Measurements from ENCODE around the gene TCF4.

TCF4 gene

DNA sequence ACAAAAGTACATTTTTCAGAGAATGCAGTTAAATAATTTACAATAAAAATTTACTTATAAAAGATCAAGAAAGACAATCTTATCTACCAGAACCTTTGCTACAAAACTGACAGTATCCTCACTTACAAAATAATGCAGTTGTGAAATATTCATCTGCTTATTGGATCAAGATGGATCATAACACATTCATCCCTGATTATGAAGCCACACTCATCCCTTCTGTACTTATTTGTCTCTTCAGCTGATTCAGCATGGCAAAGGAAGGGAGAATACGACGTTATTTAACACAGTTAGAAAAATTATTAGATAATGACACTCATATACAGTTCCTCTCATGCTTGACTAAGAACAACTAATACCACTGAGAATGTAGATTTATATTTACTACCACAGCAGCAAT, 46.4 kb downstream of the TCF4 start:
- ChIA-PET CTCF (interaction anchor here (0.7 kb wide), 1 partner anchor 30 kb away, joined by 4 read pairs; no protein-coding TSS in a partner anchor), POLR2A (no interaction called here)
- TF ChIP-seq, protein P1, sequence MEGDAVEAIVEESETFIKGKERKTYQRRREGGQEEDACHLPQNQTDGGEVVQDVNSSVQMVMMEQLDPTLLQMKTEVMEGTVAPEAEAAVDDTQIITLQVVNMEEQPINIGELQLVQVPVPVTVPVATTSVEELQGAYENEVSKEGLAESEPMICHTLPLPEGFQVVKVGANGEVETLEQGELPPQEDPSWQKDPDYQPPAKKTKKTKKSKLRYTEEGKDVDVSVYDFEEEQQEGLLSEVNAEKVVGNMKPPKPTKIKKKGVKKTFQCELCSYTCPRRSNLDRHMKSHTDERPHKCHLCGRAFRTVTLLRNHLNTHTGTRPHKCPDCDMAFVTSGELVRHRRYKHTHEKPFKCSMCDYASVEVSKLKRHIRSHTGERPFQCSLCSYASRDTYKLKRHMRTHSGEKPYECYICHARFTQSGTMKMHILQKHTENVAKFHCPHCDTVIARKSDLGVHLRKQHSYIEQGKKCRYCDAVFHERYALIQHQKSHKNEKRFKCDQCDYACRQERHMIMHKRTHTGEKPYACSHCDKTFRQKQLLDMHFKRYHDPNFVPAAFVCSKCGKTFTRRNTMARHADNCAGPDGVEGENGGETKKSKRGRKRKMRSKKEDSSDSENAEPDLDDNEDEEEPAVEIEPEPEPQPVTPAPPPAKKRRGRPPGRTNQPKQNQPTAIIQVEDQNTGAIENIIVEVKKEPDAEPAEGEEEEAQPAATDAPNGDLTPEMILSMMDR (IDR thresholded peaks at IDR 0.05; ENCODE audit: control extremely low read depth, extremely low read depth, low read depth, missing control alignments) = no peak
- DNase-seq (ENCODE audit: extremely low spot score) = no peak

DNA sequence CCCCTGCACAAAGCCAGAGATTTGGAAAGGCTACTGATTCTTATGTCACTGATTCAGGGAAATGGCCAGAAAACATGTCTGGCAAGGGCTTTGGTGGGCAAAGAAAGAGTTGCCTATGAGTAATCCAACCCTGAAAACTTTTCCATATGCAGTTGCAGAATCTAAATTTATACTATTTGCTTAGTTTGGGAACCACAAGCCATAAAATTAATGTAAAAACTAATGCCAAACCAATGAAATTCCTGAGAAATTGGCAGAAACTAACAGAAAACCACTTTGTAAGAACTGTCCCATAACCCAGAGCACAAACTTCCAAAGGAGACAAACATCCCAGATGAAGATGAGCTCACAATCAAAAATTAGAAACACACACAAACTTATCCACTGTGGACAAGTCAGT, 48.8 kb downstream of the TCF4 start:
- no peak for DNase-seq (ENCODE audit: extremely low spot score)
- ChIA-PET CTCF (no interaction called here), POLR2A (no interaction called here)
- TF ChIP-seq, protein P1 (IDR thresholded peaks at IDR 0.05; ENCODE audit: control extremely low read depth, extremely low read depth, low read depth, missing control alignments) = no peak

DNA sequence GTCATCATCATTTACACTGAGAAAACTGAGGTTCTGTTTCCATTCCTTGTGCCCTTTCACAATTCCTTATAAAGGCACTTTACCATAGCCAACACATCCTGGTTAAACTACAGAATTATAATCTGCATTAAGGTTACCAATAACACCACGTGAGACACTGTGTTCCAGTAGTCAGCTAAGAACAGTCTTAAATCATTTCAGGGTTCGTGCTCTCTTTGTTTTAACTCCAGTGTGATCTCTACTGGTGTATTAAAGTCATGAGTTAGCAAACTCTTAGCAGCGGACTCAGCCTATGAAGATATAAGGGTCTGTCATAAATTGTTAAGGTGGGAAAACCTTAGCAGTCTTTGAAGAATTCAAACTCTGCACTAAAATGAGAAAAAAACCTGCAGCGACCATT, 53.0 kb downstream of the TCF4 start:
- CTCF ChIA-PET = no interaction called here
- TF ChIP-seq, protein P1 (IDR thresholded peaks at IDR 0.05; ENCODE audit: control extremely low read depth, extremely low read depth, low read depth, missing control alignments) = no peak
- POLR2A ChIA-PET = no interaction called here
- DNase-seq (ENCODE audit: extremely low spot score) = no peak

DNA sequence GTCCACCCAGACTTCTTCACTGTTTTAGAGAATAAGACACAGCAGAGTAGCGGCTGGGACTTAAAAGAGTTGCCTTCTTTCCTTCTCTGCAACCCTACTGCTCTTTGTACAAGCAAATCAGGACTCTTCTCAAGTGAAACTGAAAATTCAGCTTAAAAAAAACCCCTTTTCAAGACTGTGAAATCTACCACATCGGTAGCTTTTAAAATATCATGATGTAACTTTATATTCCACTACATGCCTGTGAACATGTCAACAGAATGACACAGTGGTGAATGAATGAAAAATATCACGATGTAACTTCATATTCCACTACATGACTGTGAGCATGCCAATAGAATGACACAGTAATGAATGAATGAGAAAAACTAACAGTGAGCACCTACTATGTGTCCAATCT, 53.4 kb downstream of the TCF4 start:
- DNase-seq (ENCODE audit: extremely low spot score) = no peak
- POLR2A ChIA-PET = no interaction called here
- TF ChIP-seq, protein P1 (IDR thresholded peaks at IDR 0.05; ENCODE audit: control extremely low read depth, extremely low read depth, low read depth, missing control alignments) = no peak
- CTCF ChIA-PET = no interaction called here

DNA sequence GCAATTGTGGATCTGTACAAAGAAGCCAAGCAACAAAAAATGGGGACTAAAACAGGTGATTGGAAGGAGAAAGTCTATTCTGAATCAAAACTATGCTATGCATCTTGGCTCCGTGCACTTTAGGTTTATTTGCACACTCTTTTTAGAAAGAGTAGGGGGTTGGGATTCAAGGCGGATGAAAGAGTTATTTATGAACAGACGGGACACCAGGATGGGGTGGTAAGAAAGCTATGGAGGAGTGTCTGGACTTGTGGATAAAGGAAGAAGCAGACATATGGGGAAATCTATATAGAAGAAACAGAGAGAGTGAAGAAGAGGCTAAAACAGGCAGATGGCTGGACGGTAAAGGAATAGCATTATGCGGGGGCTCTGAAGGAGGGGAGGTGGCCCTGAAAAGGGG, 57.8 kb downstream of the TCF4 start:
- DNase-seq (ENCODE audit: extremely low spot score) = no peak
- TF ChIP-seq, protein P1 (IDR thresholded peaks at IDR 0.05; ENCODE audit: control extremely low read depth, extremely low read depth, low read depth, missing control alignments) = no peak
- ChIA-PET POLR2A (no interaction called here), CTCF (no interaction called here)

DNA sequence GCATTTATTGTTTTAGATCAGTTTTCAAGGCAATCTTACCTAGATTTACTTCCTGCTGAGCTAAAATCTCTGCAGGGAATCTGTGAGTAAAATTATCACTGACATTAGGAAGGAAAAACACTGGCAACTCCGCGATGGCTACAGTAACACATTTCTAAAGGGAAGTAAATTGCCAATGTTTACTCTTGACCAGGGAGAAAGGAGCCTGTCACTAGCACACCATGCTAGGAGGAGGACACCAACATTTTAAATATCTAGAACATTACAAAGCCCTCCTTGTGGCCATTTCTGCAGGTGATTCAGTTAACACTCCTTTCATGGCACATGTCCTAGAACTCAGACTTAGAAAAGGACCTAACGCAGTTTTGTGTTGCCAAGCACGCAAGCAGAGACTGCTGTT, 58.4 kb downstream of the TCF4 start:
- TF ChIP-seq, protein P1 (IDR thresholded peaks at IDR 0.05; ENCODE audit: control extremely low read depth, extremely low read depth, low read depth, missing control alignments) = no peak
- ChIA-PET POLR2A (no interaction called here), CTCF (interaction anchor here (1.5 kb wide), 1 partner anchor 17 kb away, joined by 4 read pairs; no protein-coding TSS in a partner anchor)
- no peak for DNase-seq (ENCODE audit: extremely low spot score)

DNA sequence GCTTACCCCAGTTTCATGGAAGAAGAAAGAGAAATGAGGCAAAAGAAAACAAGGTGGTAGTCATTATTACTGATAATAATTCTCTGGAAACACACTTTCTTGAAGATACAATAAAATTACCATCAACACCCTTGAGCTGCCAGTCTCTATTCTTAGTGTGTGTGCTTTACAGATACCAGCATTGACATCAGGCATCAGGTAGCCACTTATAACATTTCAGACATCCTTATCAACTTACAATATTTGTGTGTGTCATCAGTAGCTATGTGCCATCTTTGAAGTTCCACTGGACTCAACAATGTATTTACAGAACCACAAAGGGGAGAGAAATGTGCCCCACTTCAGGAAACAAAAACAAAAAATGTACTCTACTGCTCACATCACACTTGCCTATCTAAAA, 62.1 kb downstream of the TCF4 start:
- POLR2A ChIA-PET = no interaction called here
- TF ChIP-seq, protein P1 (IDR thresholded peaks at IDR 0.05; ENCODE audit: control extremely low read depth, extremely low read depth, low read depth, missing control alignments) = no peak
- CTCF ChIA-PET = no interaction called here
- DNase-seq (ENCODE audit: extremely low spot score) = no peak
